ENCODE measurements around the gene SLC39A9. TPM values are rescaled to one million over a fixed set of nuclear protein-coding genes. Genes with fewer than 3 reads are reported as not detected.

The SLC39A9 gene
- total and polyA plus RNA-seq, 10 of the 15 experiments (the other 5 are each of a cell fraction or from before 2014, with no cell fraction given): 19.9 to 109 (median 46.9) TPM

DNA sequence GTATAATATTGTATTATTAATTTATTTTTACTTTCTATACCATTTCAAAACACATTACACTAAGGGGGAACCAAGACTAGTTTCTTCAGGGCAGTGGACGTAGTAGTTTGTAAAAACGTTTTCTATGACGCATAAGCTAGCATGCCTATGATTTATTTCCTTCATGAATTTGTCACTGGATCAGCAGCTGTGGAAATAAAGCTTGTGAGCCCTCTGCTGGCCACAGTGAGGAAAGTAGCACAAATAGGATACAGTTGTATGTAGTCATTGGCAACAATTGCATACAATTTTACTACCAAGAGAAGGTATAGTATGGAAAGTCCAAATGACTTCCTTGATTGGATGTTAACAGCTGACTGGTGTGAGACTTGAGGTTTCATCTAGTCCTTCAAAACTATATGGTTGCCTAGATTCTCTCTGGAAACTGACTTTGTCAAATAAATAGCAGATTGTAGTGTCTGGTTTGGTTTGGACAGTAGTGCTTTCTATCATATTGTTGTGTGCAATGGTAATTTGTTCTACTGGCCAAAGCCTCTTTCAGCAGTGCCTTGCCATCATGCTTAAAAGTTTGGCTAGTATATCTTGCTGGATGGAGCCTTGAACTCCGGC lies 61.7 kb downstream of the SLC39A9 start (continued):
- TF ChIP-seq, protein P1, sequence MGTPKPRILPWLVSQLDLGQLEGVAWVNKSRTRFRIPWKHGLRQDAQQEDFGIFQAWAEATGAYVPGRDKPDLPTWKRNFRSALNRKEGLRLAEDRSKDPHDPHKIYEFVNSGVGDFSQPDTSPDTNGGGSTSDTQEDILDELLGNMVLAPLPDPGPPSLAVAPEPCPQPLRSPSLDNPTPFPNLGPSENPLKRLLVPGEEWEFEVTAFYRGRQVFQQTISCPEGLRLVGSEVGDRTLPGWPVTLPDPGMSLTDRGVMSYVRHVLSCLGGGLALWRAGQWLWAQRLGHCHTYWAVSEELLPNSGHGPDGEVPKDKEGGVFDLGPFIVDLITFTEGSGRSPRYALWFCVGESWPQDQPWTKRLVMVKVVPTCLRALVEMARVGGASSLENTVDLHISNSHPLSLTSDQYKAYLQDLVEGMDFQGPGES (IDR thresholded peaks at IDR 0.05): no peak
- TF ChIP-seq SMC3 (IDR thresholded peaks at IDR 0.05; ENCODE audit: borderline replicate concordance, low read length): peak; percentile 98
- peak; percentile 26; the same call in 1 of the 2 replicates for TF ChIP-seq MXI1 (IDR thresholded peaks at IDR 0.05; ENCODE audit: low read depth, low read length)
- TF ChIP-seq JUNB (IDR thresholded peaks at IDR 0.05): no peak
- TF ChIP-seq, protein P2, sequence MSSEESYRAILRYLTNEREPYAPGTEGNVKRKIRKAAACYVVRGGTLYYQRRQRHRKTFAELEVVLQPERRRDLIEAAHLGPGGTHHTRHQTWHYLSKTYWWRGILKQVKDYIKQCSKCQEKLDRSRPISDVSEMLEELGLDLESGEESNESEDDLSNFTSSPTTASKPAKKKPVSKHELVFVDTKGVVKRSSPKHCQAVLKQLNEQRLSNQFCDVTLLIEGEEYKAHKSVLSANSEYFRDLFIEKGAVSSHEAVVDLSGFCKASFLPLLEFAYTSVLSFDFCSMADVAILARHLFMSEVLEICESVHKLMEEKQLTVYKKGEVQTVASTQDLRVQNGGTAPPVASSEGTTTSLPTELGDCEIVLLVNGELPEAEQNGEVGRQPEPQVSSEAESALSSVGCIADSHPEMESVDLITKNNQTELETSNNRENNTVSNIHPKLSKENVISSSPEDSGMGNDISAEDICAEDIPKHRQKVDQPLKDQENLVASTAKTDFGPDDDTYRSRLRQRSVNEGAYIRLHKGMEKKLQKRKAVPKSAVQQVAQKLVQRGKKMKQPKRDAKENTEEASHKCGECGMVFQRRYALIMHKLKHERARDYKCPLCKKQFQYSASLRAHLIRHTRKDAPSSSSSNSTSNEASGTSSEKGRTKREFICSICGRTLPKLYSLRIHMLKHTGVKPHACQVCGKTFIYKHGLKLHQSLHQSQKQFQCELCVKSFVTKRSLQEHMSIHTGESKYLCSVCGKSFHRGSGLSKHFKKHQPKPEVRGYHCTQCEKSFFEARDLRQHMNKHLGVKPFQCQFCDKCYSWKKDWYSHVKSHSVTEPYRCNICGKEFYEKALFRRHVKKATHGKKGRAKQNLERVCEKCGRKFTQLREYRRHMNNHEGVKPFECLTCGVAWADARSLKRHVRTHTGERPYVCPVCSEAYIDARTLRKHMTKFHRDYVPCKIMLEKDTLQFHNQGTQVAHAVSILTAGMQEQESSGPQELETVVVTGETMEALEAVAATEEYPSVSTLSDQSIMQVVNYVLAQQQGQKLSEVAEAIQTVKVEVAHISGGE (CRISPR knock-in tag; IDR thresholded peaks at IDR 0.05): no peak
- no peak for TF ChIP-seq NR2C2 (IDR thresholded peaks at IDR 0.05; ENCODE audit: borderline replicate concordance, control insufficient read depth, insufficient read length, low read depth)
- no peak for TF ChIP-seq SIN3A (IDR thresholded peaks at IDR 0.05; ENCODE audit: low read depth, low read length)
- no peak for TF ChIP-seq TAF1 (IDR thresholded peaks at IDR 0.05; ENCODE audit: borderline replicate concordance, low read depth, low read length)
- TF ChIP-seq ZBED1 (IDR thresholded peaks at IDR 0.05; ENCODE audit: borderline replicate concordance): no peak
- TF ChIP-seq YY1 (IDR thresholded peaks at IDR 0.05; ENCODE audit: low read depth, low read length): 0 out of 2 replicates have a peak, but pooled peaks have one; percentile 26
- TF ChIP-seq SPI1 (IDR thresholded peaks at IDR 0.05; ENCODE audit: borderline replicate concordance, insufficient read depth, low read depth, low read length): no peak
- TF ChIP-seq CREM (IDR thresholded peaks at IDR 0.05; ENCODE audit: low read depth): peak; percentile 60; the same call in 1 of the 2 replicates
- no peak for TF ChIP-seq SRF (IDR thresholded peaks at IDR 0.05; ENCODE audit: low read depth in 2 of 2, low read length in 2 of 2)
- TF ChIP-seq, protein P3, sequence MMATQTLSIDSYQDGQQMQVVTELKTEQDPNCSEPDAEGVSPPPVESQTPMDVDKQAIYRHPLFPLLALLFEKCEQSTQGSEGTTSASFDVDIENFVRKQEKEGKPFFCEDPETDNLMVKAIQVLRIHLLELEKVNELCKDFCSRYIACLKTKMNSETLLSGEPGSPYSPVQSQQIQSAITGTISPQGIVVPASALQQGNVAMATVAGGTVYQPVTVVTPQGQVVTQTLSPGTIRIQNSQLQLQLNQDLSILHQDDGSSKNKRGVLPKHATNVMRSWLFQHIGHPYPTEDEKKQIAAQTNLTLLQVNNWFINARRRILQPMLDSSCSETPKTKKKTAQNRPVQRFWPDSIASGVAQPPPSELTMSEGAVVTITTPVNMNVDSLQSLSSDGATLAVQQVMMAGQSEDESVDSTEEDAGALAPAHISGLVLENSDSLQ (IDR thresholded peaks at IDR 0.05): peak; percentile 38; the same call in 1 of the 2 replicates
- no peak for TF ChIP-seq LARP7 (IDR thresholded peaks at IDR 0.05)
- no peak for TF ChIP-seq KLF5 (IDR thresholded peaks at IDR 0.05; ENCODE audit: partially characterized antibody)
- no peak for TF ChIP-seq MTA2 (IDR thresholded peaks at IDR 0.05; ENCODE audit: low read depth)
- no peak for TF ChIP-seq SREBF1 (IDR thresholded peaks at IDR 0.05; ENCODE audit: low read length)
- TF ChIP-seq WRNIP1 (IDR thresholded peaks at IDR 0.05; ENCODE audit: borderline replicate concordance, low read depth, low read length): 0 out of 2 replicates have a peak, but pooled peaks have one; percentile 37
- no peak for TF ChIP-seq GATAD2B (conservative IDR thresholded peaks at IDR 0.05; ENCODE audit: low read depth)
- no peak for TF ChIP-seq CHD2 (IDR thresholded peaks at IDR 0.05; ENCODE audit: borderline replicate concordance, low read depth, low read length)
- no peak for TF ChIP-seq SMAD1 (IDR thresholded peaks at IDR 0.05; ENCODE audit: low read depth, partially characterized antibody)
- TF ChIP-seq, protein P4, sequence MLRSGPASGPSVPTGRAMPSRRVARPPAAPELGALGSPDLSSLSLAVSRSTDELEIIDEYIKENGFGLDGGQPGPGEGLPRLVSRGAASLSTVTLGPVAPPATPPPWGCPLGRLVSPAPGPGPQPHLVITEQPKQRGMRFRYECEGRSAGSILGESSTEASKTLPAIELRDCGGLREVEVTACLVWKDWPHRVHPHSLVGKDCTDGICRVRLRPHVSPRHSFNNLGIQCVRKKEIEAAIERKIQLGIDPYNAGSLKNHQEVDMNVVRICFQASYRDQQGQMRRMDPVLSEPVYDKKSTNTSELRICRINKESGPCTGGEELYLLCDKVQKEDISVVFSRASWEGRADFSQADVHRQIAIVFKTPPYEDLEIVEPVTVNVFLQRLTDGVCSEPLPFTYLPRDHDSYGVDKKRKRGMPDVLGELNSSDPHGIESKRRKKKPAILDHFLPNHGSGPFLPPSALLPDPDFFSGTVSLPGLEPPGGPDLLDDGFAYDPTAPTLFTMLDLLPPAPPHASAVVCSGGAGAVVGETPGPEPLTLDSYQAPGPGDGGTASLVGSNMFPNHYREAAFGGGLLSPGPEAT (IDR thresholded peaks at IDR 0.05; ENCODE audit: low read depth): no peak
- no peak for TF ChIP-seq FOS (IDR thresholded peaks at IDR 0.05; ENCODE audit: borderline replicate concordance, extremely low read depth, insufficient read length)
- TF ChIP-seq PAX5 (IDR thresholded peaks at IDR 0.05; ENCODE audit: borderline replicate concordance, low read depth, low read length): no peak
